GM19099 (cell line): ENCODE measurements around the gene CHSY1.

Experiments
- POLR2A ChIP-seq: IDR thresholded peaks from 3 replicates; pipeline ENCODE4 v1.6.1; 2011; ENCODE audit warnings: low read depth; ENCODE audit not compliant: insufficient read length; ENCODE audit errors: extremely low read depth

Gene CHSY1

GRCh38 chr15:101156061-101156460, 95.8 kb downstream of the CHSY1 start:
- no peak for TF ChIP-seq POLR2A

- no peak for TF ChIP-seq POLR2A
Measured at GRCh38 chr15:101153801-101154656, 97.8 kb downstream of the CHSY1 start.

- TF ChIP-seq POLR2A: no peak
Measured at GRCh38 chr15:101152914-101153313, 98.9 kb downstream of the CHSY1 start.

GRCh38 chr15:101151288-101151687, 100.6 kb downstream of the CHSY1 start:
- no peak for TF ChIP-seq POLR2A

GRCh38 chr15:101150723-101151040, 101.2 kb downstream of the CHSY1 start:
- no peak for TF ChIP-seq POLR2A

- no peak for TF ChIP-seq POLR2A
Measured at GRCh38 chr15:101149864-101150722, 101.8 kb downstream of the CHSY1 start.

- no peak for TF ChIP-seq POLR2A
Measured at GRCh38 chr15:101148881-101149664, 102.8 kb downstream of the CHSY1 start.

- no peak for TF ChIP-seq POLR2A
Measured at GRCh38 chr15:101148166-101148880, 103.5 kb downstream of the CHSY1 start.

GRCh38 chr15:101147181-101147580, 104.7 kb downstream of the CHSY1 start:
- no peak for TF ChIP-seq POLR2A

GRCh38 chr15:101146118-101146702, 105.6 kb downstream of the CHSY1 start:
- TF ChIP-seq POLR2A: no peak

- no peak for TF ChIP-seq POLR2A
Measured at GRCh38 chr15:101145362-101145761, 106.5 kb downstream of the CHSY1 start.

GRCh38 chr15:101143321-101143720, 108.5 kb downstream of the CHSY1 start:
- no peak for TF ChIP-seq POLR2A

GRCh38 chr15:101142711-101143110, 109.1 kb downstream of the CHSY1 start:
- no peak for TF ChIP-seq POLR2A

- no peak for TF ChIP-seq POLR2A
Measured at GRCh38 chr15:101141926-101142527, 109.8 kb downstream of the CHSY1 start.
